Measurements from ENCODE around the gene WASL. TPM values are rescaled to one million over a fixed set of nuclear protein-coding genes. Genes with fewer than 3 reads are reported as not detected.

Gene WASL
- total RNA-seq, 1 experiment from 2014 or later = 26.9 TPM

GRCh38 chr7:123661765-123662164, 87.0 kb downstream of the WASL start:
- DNase-seq (ENCODE audit: low read depth) = no peak

GRCh38 chr7:123660514-123661354, 88.1 kb downstream of the WASL start:
- no peak for DNase-seq (ENCODE audit: low read depth)

- no peak for DNase-seq (ENCODE audit: low read depth)
These were observed 90.8 kb downstream of the WASL start for GRCh38 chr7:123658023-123658422.

GRCh38 chr7:123657304-123657685, 91.5 kb downstream of the WASL start:
- no peak for DNase-seq (ENCODE audit: low read depth)

- DNase-seq (ENCODE audit: low read depth) = no peak
These were observed 92.1 kb downstream of the WASL start for GRCh38 chr7:123656544-123657303.

- no peak for DNase-seq (ENCODE audit: low read depth)
These were observed 93.2 kb downstream of the WASL start, which contains the start of gene LMOD2 for GRCh38 chr7:123655614-123656013. LMOD2 (plus strand) TSS chr7:123655866; CDS start chr7:123655964, 98 bp downstream.

GRCh38 chr7:123653162-123653561, 95.6 kb downstream of the WASL start:
- no peak for DNase-seq (ENCODE audit: low read depth)

GRCh38 chr7:123652406-123652805, 96.4 kb downstream of the WASL start:
- no peak for DNase-seq (ENCODE audit: low read depth)

- DNase-seq (ENCODE audit: low read depth) = no peak
These were observed 98.2 kb downstream of the WASL start for GRCh38 chr7:123650595-123650994.

GRCh38 chr7:123649964-123650363, 98.8 kb downstream of the WASL start:
- DNase-seq (ENCODE audit: low read depth) = peak; percentile 70

- DNase-seq (ENCODE audit: low read depth) = peak; percentile 49
These were observed 101.6 kb downstream of the WASL start for GRCh38 chr7:123647106-123647730.

GRCh38 chr7:123645516-123645915, 103.3 kb downstream of the WASL start:
- peak; percentile 79 for DNase-seq (ENCODE audit: low read depth)

- DNase-seq (ENCODE audit: low read depth) = peak; percentile 91
These were observed 105.0 kb downstream of the WASL start for GRCh38 chr7:123643495-123644441.

- DNase-seq (ENCODE audit: low read depth) = no peak
These were observed 106.9 kb downstream of the WASL start for GRCh38 chr7:123641901-123642300.

- no peak for DNase-seq (ENCODE audit: low read depth)
These were observed 108.2 kb downstream of the WASL start for GRCh38 chr7:123640583-123640982.

- peak; percentile 72 for DNase-seq (ENCODE audit: low read depth)
These were observed 109.2 kb downstream of the WASL start for GRCh38 chr7:123639631-123640030.

- DNase-seq (ENCODE audit: low read depth) = no peak
These were observed 110.9 kb downstream of the WASL start for GRCh38 chr7:123637878-123638277.

- DNase-seq (ENCODE audit: low read depth) = peak; percentile 56
These were observed 111.6 kb downstream of the WASL start for GRCh38 chr7:123637203-123637602.

GRCh38 chr7:123635551-123636359, 113.0 kb downstream of the WASL start:
- peak; percentile 66 for DNase-seq (ENCODE audit: low read depth)

- DNase-seq (ENCODE audit: low read depth) = peak; percentile 63
These were observed 114.7 kb downstream of the WASL start for GRCh38 chr7:123634011-123634573.
